Adipose tissue (tissue), 3 donors: ENCODE data around the gene DIP2B. TPM values are rescaled to one million over a fixed set of nuclear protein-coding genes. Genes with fewer than 3 reads are reported as not detected.
"Not testable (repeated sequence)": the region's sequence is repeated elsewhere in the genome, so short reads cannot be mapped to it uniquely, and the experiment has no call there.

Experiments used
- H3K27ac ChIP-seq: one replicate; pipeline ENCODE4 v1.5.1; 2013; ENCODE audit warnings: low read depth, low read length
- WGBS, 3 donors: extraction: QIAGEN DNeasy Blood & Tissue Kit; methylation state at CpG; one replicate each; pipeline ENCODE4 v1.1.7; 2013; 5-methylcytosine and 5-hydroxymethylcytosine counted together
- polyA plus RNA-seq, 3 donors: library from polyadenylated mRNA; stranded (reverse); fragments of 200-250 nt; gene quantifications; one replicate each; pipeline ENCODE4 v1.2.3, GENCODE V29; 2013
- donor health status: healthy with polysubstance abuse.
- donor health status: Bipolar disorder and iron deficiency.
- donor health status: healthy.

DIP2B gene
- polyA plus RNA-seq, 3 donors, result 4.4 to 5.7 (median 5.6) TPM

- no peak overlapping the region for H3K27ac ChIP-seq
- 74 to 84% (median 81%) methylated on average over 5 of the region's 5 CpGs for WGBS, 3 donors
These were observed 138.0 kb downstream of the DIP2B start for GRCh38 chr12:50642761-50643160.

- H3K27ac ChIP-seq, result no peak overlapping the region
- 89 to 92% (median 90%) methylated on average over 8 of the region's 8 CpGs for WGBS, 3 donors
These were observed 142.2 kb downstream of the DIP2B start for GRCh38 chr12:50647031-50647430.

- 49 to 92% (median 86%) methylated on average over 2 of the region's 2 CpGs for WGBS, 3 donors
- H3K27ac ChIP-seq, result no peak overlapping the region
These were observed 142.7 kb downstream of the DIP2B start for GRCh38 chr12:50647479-50647878.

GRCh38 chr12:50650285-50650684, 145.5 kb downstream of the DIP2B start:
- WGBS, 3 donors, result 91 to 99% (median 96%) methylated on average over 3 of the region's 3 CpGs
- H3K27ac ChIP-seq, result no peak overlapping the region

- WGBS, 3 donors, result 65 to 85% (median 84%) methylated on average over 5 of the region's 5 CpGs
- H3K27ac ChIP-seq, result no peak overlapping the region
These were observed 150.7 kb downstream of the DIP2B start for GRCh38 chr12:50655374-50655921.

GRCh38 chr12:50659260-50659659, 154.5 kb downstream of the DIP2B start:
- no peak overlapping the region for H3K27ac ChIP-seq
- 63 to 92% (median 89%) methylated on average over 2 of the region's 2 CpGs for WGBS, 3 donors

- no peak overlapping the region for H3K27ac ChIP-seq
- WGBS, 3 donors, result 67 to 86% (median 82%) methylated on average over 6 of the region's 6 CpGs
These were observed 155.1 kb downstream of the DIP2B start for GRCh38 chr12:50659690-50660424.

- no peak overlapping the region for H3K27ac ChIP-seq
- WGBS, 3 donors, result 86 to 89% (median 88%) methylated on average over 2 of the region's 2 CpGs
These were observed 155.6 kb downstream of the DIP2B start for GRCh38 chr12:50660425-50660822.

- 71 to 81% (median 73%) methylated on average over 7 of the region's 7 CpGs for WGBS, 3 donors
- no peak overlapping the region for H3K27ac ChIP-seq
These were observed 156.7 kb downstream of the DIP2B start for GRCh38 chr12:50661300-50662115.

GRCh38 chr12:50662116-50662510, 157.3 kb downstream of the DIP2B start:
- WGBS, 3 donors, result 92 to 100% (median 100%) methylated on average over 1 of the region's 1 CpG
- no peak overlapping the region for H3K27ac ChIP-seq

GRCh38 chr12:50665170-50665569, 160.4 kb downstream of the DIP2B start:
- no peak overlapping the region for H3K27ac ChIP-seq
- 93 to 96% (median 93%) methylated on average over 5 of the region's 5 CpGs for WGBS, 3 donors

- 73 to 100% (median 94%) methylated on average over 1 of the region's 1 CpG for WGBS, 3 donors
- H3K27ac ChIP-seq, result no peak overlapping the region
These were observed 160.8 kb downstream of the DIP2B start for GRCh38 chr12:50665609-50666008.

GRCh38 chr12:50666023-50666422, 161.2 kb downstream of the DIP2B start:
- H3K27ac ChIP-seq, result no peak overlapping the region
- 94 to 100% (median 96%) methylated on average over 1 of the region's 1 CpG for WGBS, 3 donors

- H3K27ac ChIP-seq, result no peak overlapping the region
- 68 to 90% (median 72%) methylated on average over 3 of the region's 3 CpGs for WGBS, 3 donors
These were observed 167.4 kb downstream of the DIP2B start for GRCh38 chr12:50672158-50672557.

GRCh38 chr12:50676756-50677155, 172.0 kb downstream of the DIP2B start:
- 97 to 98% (median 98%) methylated on average over 4 of the region's 4 CpGs for WGBS, 3 donors
- H3K27ac ChIP-seq, result no peak overlapping the region

GRCh38 chr12:50677858-50678257, 173.1 kb downstream of the DIP2B start:
- no peak overlapping the region for H3K27ac ChIP-seq
- 32 to 77% (median 34%) methylated on average over 3 of the region's 3 CpGs for WGBS, 3 donors

- WGBS, 3 donors, result 81 to 86% (median 84%) methylated on average over 4 of the region's 4 CpGs
- no peak overlapping the region for H3K27ac ChIP-seq
These were observed 174.0 kb downstream of the DIP2B start for GRCh38 chr12:50678650-50679365.

GRCh38 chr12:50679612-50680011, 174.8 kb downstream of the DIP2B start:
- WGBS, 3 donors, result 98 to 100% (median 98%) methylated on average over 1 of the region's 1 CpG
- H3K27ac ChIP-seq, result no peak overlapping the region

GRCh38 chr12:50681064-50681463, 176.3 kb downstream of the DIP2B start:
- 97 to 99% (median 98%) methylated on average over 3 of the region's 3 CpGs for WGBS, 3 donors
- H3K27ac ChIP-seq, result not testable (repeated sequence)
